Measurements from ENCODE around the gene EXT2. TPM values are rescaled to one million over a fixed set of nuclear protein-coding genes. Genes with fewer than 3 reads are reported as not detected.
A peak's percentile ranks its signal among the peaks of the same experiment; 100 is the strongest.

The EXT2 gene
- total RNA-seq, 6 experiments from 2014 or later: 105 to 130 (median 118) TPM

- H3K4me3 Mint-ChIP-seq: no peak overlapping the region
- TF ChIP-seq, protein P1, sequence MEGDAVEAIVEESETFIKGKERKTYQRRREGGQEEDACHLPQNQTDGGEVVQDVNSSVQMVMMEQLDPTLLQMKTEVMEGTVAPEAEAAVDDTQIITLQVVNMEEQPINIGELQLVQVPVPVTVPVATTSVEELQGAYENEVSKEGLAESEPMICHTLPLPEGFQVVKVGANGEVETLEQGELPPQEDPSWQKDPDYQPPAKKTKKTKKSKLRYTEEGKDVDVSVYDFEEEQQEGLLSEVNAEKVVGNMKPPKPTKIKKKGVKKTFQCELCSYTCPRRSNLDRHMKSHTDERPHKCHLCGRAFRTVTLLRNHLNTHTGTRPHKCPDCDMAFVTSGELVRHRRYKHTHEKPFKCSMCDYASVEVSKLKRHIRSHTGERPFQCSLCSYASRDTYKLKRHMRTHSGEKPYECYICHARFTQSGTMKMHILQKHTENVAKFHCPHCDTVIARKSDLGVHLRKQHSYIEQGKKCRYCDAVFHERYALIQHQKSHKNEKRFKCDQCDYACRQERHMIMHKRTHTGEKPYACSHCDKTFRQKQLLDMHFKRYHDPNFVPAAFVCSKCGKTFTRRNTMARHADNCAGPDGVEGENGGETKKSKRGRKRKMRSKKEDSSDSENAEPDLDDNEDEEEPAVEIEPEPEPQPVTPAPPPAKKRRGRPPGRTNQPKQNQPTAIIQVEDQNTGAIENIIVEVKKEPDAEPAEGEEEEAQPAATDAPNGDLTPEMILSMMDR (IDR thresholded peaks at IDR 0.05): no peak
- H3K27me3 Mint-ChIP-seq (ENCODE audit: insufficient read depth): no peaks in the 10 kb centered on the region
- peaks cover 32% of the 10 kb centered on the region for H3K4me1 Mint-ChIP-seq (ENCODE audit: low read depth)
- H3K27ac Mint-ChIP-seq: no peak overlapping the region
- no peaks in the 10 kb centered on the region for H3K9me3 Mint-ChIP-seq
- DNase-seq: no peak
- H3K36me3 Mint-ChIP-seq (ENCODE audit: low read depth): peaks cover 5% of the 10 kb centered on the region
These were observed 12.8 kb downstream of the EXT2 start for GRCh38 chr11:44108260-44108659.

- no peaks in the 10 kb centered on the region; the same call in 1 of the 2 replicates for H3K27me3 Mint-ChIP-seq (ENCODE audit: insufficient read depth)
- TF ChIP-seq, protein P1 (IDR thresholded peaks at IDR 0.05): peak; percentile 81
- H3K27ac Mint-ChIP-seq: no peak overlapping the region
- no peak overlapping the region for H3K4me3 Mint-ChIP-seq
- H3K4me1 Mint-ChIP-seq (ENCODE audit: low read depth): peaks cover 29% of the 10 kb centered on the region
- peak; percentile 12 for DNase-seq
- H3K36me3 Mint-ChIP-seq (ENCODE audit: low read depth): peaks cover 15% of the 10 kb centered on the region
- H3K9me3 Mint-ChIP-seq: no peaks in the 10 kb centered on the region
These were observed 14.8 kb downstream of the EXT2 start for GRCh38 chr11:44110231-44110679.

DNA sequence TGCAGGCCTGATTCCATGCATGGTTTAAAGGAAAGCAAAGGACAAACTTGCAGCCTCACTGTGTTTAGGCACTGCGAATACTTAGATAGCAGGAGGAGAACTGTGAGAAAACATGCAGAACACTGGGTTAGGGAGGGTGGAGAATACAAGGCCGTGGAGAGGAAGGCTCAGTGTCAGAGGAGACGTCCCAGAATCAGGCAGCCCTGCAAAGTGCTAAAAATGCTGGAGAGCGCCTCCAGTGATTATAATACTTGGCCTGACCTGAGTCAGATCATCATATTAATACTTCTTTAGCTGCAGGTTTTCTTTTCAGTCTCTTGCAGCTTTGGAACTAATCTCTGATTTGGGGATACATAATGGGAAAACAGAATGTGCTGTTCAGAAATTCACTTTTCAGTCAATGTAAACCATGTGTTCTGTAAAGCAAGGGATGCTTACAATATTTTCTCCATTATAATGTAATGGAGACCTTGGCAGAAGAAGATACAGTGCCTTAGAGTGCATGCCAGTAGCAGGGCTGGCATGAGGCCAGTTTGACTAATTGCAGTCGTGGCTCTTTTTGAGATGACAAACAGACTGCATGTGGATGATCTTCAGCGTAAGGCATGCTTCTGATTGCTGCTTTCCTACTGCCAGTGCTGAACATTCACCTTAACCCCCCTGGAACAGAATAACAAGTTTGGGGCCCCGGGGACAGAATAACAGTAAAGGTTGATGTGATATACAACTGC, 16.8 kb downstream of the EXT2 start:
- H3K4me3 Mint-ChIP-seq: no peak overlapping the region
- TF ChIP-seq, protein P1 (IDR thresholded peaks at IDR 0.05): no peak
- no peaks in the 10 kb centered on the region for H3K9me3 Mint-ChIP-seq
- H3K36me3 Mint-ChIP-seq (ENCODE audit: low read depth): peaks cover 23% of the 10 kb centered on the region
- peaks cover 29% of the 10 kb centered on the region for H3K4me1 Mint-ChIP-seq (ENCODE audit: low read depth)
- H3K27ac Mint-ChIP-seq: peak overlapping the region; percentile 42; the same call in 1 of the 2 replicates
- no peaks in the 10 kb centered on the region; the same call in 1 of the 2 replicates for H3K27me3 Mint-ChIP-seq (ENCODE audit: insufficient read depth)
- peak; percentile 85 for DNase-seq

GRCh38 chr11:44113018-44113417, 17.5 kb downstream of the EXT2 start:
- peaks cover 29% of the 10 kb centered on the region for H3K4me1 Mint-ChIP-seq (ENCODE audit: low read depth)
- TF ChIP-seq, protein P1 (IDR thresholded peaks at IDR 0.05): no peak
- DNase-seq: no peak
- no peak overlapping the region for H3K4me3 Mint-ChIP-seq
- H3K27me3 Mint-ChIP-seq (ENCODE audit: insufficient read depth): no peaks in the 10 kb centered on the region; the same call in 1 of the 2 replicates
- H3K27ac Mint-ChIP-seq: no peak overlapping the region
- peaks cover 23% of the 10 kb centered on the region for H3K36me3 Mint-ChIP-seq (ENCODE audit: low read depth)
- H3K9me3 Mint-ChIP-seq: no peaks in the 10 kb centered on the region

DNA sequence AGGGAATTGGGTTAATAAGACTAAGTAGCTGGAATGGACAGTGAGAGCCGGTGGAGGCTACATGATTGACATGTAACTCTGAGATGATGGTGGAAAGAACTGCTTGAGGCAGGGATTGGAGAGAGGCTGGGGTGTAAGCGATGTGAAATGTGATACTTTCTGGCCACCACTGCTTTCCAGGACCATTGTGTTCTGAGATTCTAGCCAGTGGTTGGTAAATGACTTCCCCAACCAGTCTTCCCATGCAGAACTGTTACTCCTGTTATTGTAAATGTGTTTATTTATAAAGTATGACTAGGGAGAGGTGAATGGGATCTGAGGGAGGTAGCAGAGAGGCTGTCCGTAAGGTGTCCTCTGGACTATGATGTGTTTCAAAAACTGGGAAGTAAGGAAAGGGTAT, 18.1 kb downstream of the EXT2 start:
- Mint-ChIP-seq H3K9me3 (no peaks in the 10 kb centered on the region), H3K4me3 (no peak overlapping the region), H3K27ac (no peak overlapping the region), H3K4me1 (ENCODE audit: low read depth) (peaks cover 29% of the 10 kb centered on the region), H3K27me3 (ENCODE audit: insufficient read depth) (no peaks in the 10 kb centered on the region; the same call in 1 of the 2 replicates), H3K36me3 (ENCODE audit: low read depth) (peaks cover 23% of the 10 kb centered on the region)
- DNase-seq: no peak
- TF ChIP-seq, protein P1 (IDR thresholded peaks at IDR 0.05): no peak

All from HFFc6 (cell line).